ENCODE measurements around the gene RAB14.

- TF ChIP-seq CTCF (IDR thresholded peaks at IDR 0.05), result no peak
- TF ChIP-seq NR2C2 (CRISPR knock-in tag; IDR thresholded peaks at IDR 0.05), result no peak
- no peak for TF ChIP-seq USF1 (CRISPR knock-in tag; IDR thresholded peaks at IDR 0.05)
- no peak for TF ChIP-seq ATF3 (CRISPR knock-in tag; conservative IDR thresholded peaks at IDR 0.05)
- TF ChIP-seq NFATC4 (CRISPR knock-in tag; IDR thresholded peaks at IDR 0.05), result no peak
- TF ChIP-seq ZNF138 (CRISPR knock-in tag; conservative IDR thresholded peaks at IDR 0.05), result no peak
These were observed 30.6 kb upstream of the RAB14 start for GRCh38 chr9:121232251-121232650.
